HG03354 (cell line): ENCODE measurements around the gene LMO4.

ENCODE experiments used
- ATAC-seq: cut with Tn5 transposase; IDR thresholded peaks from one replicate; pipeline ENCODE4 v1.9.1; 2021; ENCODE audit warnings: mild to moderate bottlenecking; ENCODE audit not compliant: unreplicated experiment, poor library complexity, severe bottlenecking

LMO4 gene

DNA sequence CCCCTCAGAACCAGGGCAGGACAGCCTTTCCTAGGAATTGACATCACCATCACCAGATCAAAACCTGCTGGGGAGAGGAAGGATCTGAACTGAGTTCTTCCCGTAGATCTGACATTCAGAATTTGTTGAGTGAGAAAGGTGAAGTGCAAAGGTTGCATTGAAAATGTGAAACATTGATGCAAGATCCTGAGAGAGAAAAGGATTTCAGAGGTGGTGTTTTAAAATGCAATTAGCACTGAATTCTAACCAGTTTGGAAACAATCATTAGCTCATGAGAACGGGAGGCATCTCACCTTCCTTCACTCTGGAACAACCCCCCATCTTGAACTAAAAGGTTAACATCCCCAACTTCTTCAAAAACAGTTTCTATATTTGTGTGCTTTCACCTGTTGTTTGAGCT, 20.4 kb downstream of the LMO4 start:
- ATAC-seq = no peak

- no peak for ATAC-seq
Observed at GRCh38 chr1:87355894-87356293, 27.2 kb downstream of the LMO4 start.

GRCh38 chr1:87356591-87356990, 27.9 kb downstream of the LMO4 start:
- no peak for ATAC-seq

- no peak for ATAC-seq
Observed at GRCh38 chr1:87358219-87358618, 29.5 kb downstream of the LMO4 start.

- no peak for ATAC-seq
Observed at GRCh38 chr1:87359586-87359985, 30.9 kb downstream of the LMO4 start.

GRCh38 chr1:87362063-87362833, 33.6 kb downstream of the LMO4 start:
- ATAC-seq = no peak

GRCh38 chr1:87362834-87363426, 34.2 kb downstream of the LMO4 start:
- no peak for ATAC-seq

DNA sequence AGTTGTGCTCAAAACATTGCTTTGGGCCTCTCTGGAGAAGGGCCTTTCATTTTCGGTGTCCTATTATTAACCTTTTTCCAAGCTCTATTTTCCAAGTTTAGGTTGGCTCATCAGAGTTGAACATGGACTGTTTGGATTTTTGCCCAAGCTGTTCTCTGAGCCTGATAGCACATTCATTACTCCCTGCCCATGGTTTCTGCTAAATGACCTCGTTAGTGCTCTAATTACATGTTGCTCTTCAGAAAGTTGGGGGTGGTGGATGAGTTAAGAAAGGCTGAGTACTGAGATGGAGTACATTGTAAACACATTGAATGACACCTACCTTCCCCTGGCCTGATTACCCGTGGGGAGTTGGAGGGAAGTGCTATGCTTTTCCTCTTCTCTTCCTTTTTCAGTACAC, 38.9 kb downstream of the LMO4 start:
- ATAC-seq = no peak

DNA sequence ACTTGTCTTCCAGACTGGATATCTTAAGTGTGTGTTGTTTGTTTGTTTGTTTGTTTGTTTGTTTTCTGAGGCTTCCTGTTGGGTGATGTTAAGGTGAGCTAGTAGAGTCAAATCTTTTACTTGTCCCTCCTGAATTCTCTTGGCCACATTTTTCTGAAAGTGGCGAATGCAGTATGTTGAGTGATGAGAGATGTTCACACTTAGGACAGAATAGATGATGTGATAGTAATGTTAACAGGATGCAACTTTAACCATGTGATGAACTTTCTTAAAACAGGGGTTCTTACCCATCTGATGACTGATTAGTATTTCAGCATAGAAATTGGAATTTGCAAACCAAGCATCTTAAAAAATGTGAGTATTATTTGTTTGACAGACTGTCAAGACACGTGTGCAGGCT, 40.2 kb downstream of the LMO4 start:
- ATAC-seq = no peak

GRCh38 chr1:87369736-87370478, 41.2 kb downstream of the LMO4 start:
- no peak for ATAC-seq

GRCh38 chr1:87370544-87370943, 41.9 kb downstream of the LMO4 start:
- ATAC-seq = no peak

GRCh38 chr1:87379306-87379705, 50.6 kb downstream of the LMO4 start:
- ATAC-seq = no peak

DNA sequence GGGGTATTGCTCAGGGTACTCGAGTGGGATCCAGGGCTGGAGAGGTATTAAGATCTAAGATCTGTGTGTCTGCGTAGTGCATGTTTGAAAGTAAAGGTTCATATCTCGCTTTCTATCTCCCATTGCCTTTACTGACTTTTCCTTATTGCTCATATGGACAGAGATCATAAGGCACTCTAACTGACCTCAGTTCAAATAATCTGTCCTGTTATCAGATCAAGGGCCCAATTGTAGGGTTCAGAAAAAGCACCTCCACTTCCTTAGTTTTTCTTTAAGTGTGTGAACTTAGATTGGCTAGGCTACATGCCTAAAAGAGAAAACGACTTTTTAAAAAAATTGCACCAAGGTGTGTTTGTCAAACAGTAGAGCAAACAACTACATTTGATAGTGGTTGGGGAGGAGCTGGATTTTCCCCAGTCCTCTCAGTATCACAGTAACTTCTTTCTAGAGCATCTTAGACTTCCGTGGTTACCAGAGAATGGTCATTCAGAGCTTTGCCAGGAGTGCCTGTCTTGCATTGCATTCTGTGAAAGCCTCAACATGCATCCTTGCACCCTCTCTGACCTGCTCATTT, 57.6 kb downstream of the LMO4 start:
- ATAC-seq = no peak

DNA sequence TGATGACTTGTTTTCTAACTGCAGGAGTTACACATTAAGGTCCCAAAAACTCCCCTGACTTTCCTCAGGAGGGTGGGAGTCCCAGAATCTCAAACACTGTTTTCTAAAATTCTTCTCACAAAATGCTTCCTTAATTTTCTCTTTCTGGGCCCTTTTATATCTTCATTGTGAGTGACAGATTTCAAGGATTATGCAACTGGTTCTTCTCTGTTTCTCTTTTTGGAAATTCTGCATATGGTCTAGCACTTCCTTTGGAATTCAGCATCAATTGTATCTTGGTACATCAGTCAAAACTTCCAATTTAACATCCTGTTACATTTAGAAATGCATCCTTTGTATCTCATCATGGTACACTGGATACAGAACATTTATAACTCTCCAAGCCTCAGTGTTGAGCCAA, 59.7 kb downstream of the LMO4 start:
- ATAC-seq = no peak

DNA sequence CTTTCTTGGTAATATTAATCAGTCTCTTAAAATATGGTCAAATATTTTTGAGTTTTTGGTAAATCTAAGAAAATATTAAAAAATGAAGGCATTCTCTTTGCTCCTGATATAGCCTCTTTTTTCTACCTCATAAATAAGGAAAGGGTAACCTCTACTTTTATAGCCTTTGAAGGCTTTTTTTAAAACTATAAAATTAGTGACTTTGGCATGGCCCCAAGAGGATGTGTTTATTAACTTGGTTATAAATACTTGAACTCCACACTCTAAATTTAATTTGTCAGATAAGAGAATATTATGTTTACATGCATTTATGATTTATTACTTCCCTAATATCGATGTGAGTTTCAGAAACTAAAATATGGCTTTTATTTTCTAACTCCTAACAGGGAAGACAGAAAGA, 60.3 kb downstream of the LMO4 start:
- ATAC-seq = no peak

GRCh38 chr1:87389546-87389945, 60.9 kb downstream of the LMO4 start:
- ATAC-seq = no peak

- ATAC-seq = no peak
Observed at GRCh38 chr1:87392248-87393192, 63.8 kb downstream of the LMO4 start.

DNA sequence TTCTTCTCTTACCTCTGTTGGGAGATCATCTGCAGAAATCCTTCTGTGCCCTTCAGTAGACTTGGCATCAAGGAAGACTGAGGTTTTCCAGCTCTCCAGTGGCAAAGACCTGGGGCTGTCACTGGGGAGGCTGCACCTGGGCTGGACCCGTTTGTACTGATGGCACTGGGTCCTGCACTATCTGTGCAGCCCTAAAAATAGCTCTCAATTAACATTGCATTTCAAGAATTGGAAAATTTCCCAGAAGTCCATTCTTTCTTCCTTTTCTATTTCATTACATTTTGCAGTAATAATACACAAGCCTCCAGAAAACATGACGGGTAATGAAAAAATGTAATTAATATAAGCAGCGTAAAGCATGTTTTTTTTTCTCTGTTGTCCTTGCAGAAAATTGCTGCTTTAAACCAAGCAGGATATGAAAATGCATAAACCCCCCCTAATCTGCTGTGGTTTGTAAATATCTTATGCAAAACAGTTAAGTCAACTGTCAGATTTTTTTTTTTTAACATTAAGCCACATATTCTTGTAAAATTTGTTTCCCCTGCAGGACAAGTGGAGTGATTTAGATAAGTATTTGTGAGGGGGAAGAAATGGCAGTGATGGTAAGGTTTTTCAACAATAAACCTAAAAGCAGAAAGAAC, 64.9 kb downstream of the LMO4 start:
- ATAC-seq = peak; percentile 60

- no peak for ATAC-seq
Observed at GRCh38 chr1:87394513-87394912, 65.8 kb downstream of the LMO4 start.
